Astrocyte of the spinal cord (primary cell): ENCODE measurements around the gene CCN2.

Source experiments
- DNase-seq: peaks from one replicate; pipeline ENCODE4 v3.0.0; 2011; ENCODE audit warnings: low read depth, low spot score
- H3K4me3 ChIP-seq: 2 replicates; pipeline ENCODE4 v1.5.1; 2011; ENCODE audit warnings: low read depth, mild to moderate bottlenecking, low read length, moderate library complexity
- CTCF ChIP-seq: IDR thresholded peaks from 2 replicates; pipeline ENCODE4 v1.5.1; 2012; ENCODE audit warnings: low read depth, mild to moderate bottlenecking, low read length, inconsistent platforms
- in situ Hi-C: cut with HindIII; loops from 2 replicates; pipeline ENCODE4 v1.10.0; 2017; ENCODE audit warnings: low sequenced_read_pairs

The CCN2 gene

GRCh38 chr6:131979515-131980337 lies 28.6 kb upstream of the CCN2 start:
- in situ Hi-C loops, result no loop called here
- no peak overlapping the region for H3K4me3 ChIP-seq
- TF ChIP-seq CTCF, result no peak
- DNase-seq, result peak; percentile 98

- TF ChIP-seq CTCF, result no peak
Observed at GRCh38 chr6:131978522-131978921, 27.4 kb upstream of the CCN2 start.

GRCh38 chr6:131976545-131977061 lies 25.4 kb upstream of the CCN2 start:
- peak; percentile 87 for DNase-seq
- H3K4me3 ChIP-seq, result no peak overlapping the region
- in situ Hi-C loops, result no loop called here
- no peak for TF ChIP-seq CTCF

More at GRCh38 chr6:131978522-131978921, 27.4 kb upstream of the CCN2 start:
- H3K4me3 ChIP-seq, result no peak overlapping the region
- in situ Hi-C loops, result no loop called here
- DNase-seq, result no peak

- no peak for TF ChIP-seq CTCF
- no peak overlapping the region for H3K4me3 ChIP-seq
- in situ Hi-C loops, result no loop called here
- no peak for DNase-seq
Observed at GRCh38 chr6:131972741-131973140, 21.6 kb upstream of the CCN2 start.

- no peak for DNase-seq
- in situ Hi-C loops, result no loop called here
- TF ChIP-seq CTCF, result no peak
- no peak overlapping the region for H3K4me3 ChIP-seq
Observed at GRCh38 chr6:131970076-131970859, 19.1 kb upstream of the CCN2 start.

- no peak overlapping the region for H3K4me3 ChIP-seq
- in situ Hi-C loops, result no loop called here
- no peak for TF ChIP-seq CTCF
- no peak for DNase-seq
Observed at GRCh38 chr6:131968656-131969055, 17.5 kb upstream of the CCN2 start.
